ENCODE data around the gene ESYT1. TPM values are rescaled to one million over a fixed set of nuclear protein-coding genes. Genes with fewer than 3 reads are reported as not detected.

ESYT1 gene
- total RNA-seq, 1 experiment from 2014 or later = 152 TPM

DNA sequence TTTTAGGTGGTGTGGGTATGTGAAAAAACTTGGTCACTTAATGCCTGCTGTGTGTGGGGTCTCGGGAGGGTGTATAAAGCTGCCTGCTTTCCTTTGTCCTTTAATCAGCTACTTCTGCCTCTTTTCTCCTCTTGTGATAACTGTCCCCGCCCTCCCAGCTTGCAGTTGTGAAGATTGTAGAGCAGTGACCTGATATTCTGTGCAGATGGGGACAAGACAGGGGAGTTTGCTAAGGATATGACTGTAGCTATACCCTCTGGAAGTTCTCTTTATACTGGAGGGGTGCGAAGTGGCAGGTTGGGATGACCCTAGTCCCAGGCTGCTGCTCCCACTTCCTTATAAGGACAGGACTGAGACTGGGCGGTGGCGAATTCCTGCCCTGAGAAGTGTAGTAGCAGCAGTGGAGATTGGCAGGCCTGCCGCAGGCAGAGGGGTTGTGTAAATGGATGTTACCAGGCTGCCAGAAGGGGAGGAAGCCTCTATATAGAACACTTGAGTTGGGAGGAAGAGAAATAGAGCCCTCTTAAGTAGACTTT, 30.9 kb downstream of the ESYT1 start:
- ATAC-seq = peak; percentile 25
- ChIA-PET POLR2A (no interaction called here), CTCF (interaction anchor here (1.4 kb wide), 1 partner anchor 33 kb away, joined by 3 read pairs; no protein-coding TSS in a partner anchor)
- peaks cover 25% of the 10 kb centered on the region for H3K4me1 ChIP-seq (ENCODE audit: control insufficient read depth, insufficient read depth, low read length)
- peaks cover 2% of the 10 kb centered on the region; the same call in 1 of the 2 replicates for H3K36me3 ChIP-seq (ENCODE audit: control insufficient read depth, insufficient read depth, low read length)
- H3K27me3 ChIP-seq (ENCODE audit: control insufficient read depth, insufficient read depth, low read length) = no peaks in the 10 kb centered on the region
- in situ Hi-C loops (cut with HindIII; ENCODE audit: low pct_unique_long_range_greater_than_20kb, low sequenced_read_pairs) = no loop called here
- H3K27ac ChIP-seq (ENCODE audit: low read length) = peak overlapping the region; percentile 88
- DNase-seq (ENCODE audit: low read depth, low spot score) = no peak
- intact Hi-C loops (cut with micrococcal nuclease; ENCODE audit: unreplicated experiment) = loop anchor here (5.0 kb wide), 1 partner anchor 42 kb away; the partner anchor contains the start of genes RPL41 and ZC3H10
- H3K9me3 ChIP-seq (ENCODE audit: control insufficient read depth, insufficient read depth, low read depth, low read length) = no peaks in the 10 kb centered on the region
- TSS peak; percentile 83 for BruUV-seq (replicated peaks)
- H3K4me3 ChIP-seq (ENCODE audit: low read depth in 2 of 2, low read length in 2 of 2) = peak overlapping the region; percentile 74 to 78
- TF ChIP-seq, protein P1, sequence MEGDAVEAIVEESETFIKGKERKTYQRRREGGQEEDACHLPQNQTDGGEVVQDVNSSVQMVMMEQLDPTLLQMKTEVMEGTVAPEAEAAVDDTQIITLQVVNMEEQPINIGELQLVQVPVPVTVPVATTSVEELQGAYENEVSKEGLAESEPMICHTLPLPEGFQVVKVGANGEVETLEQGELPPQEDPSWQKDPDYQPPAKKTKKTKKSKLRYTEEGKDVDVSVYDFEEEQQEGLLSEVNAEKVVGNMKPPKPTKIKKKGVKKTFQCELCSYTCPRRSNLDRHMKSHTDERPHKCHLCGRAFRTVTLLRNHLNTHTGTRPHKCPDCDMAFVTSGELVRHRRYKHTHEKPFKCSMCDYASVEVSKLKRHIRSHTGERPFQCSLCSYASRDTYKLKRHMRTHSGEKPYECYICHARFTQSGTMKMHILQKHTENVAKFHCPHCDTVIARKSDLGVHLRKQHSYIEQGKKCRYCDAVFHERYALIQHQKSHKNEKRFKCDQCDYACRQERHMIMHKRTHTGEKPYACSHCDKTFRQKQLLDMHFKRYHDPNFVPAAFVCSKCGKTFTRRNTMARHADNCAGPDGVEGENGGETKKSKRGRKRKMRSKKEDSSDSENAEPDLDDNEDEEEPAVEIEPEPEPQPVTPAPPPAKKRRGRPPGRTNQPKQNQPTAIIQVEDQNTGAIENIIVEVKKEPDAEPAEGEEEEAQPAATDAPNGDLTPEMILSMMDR (IDR thresholded peaks at IDR 0.05) = no peak
- TF ChIP-seq, protein P2, sequence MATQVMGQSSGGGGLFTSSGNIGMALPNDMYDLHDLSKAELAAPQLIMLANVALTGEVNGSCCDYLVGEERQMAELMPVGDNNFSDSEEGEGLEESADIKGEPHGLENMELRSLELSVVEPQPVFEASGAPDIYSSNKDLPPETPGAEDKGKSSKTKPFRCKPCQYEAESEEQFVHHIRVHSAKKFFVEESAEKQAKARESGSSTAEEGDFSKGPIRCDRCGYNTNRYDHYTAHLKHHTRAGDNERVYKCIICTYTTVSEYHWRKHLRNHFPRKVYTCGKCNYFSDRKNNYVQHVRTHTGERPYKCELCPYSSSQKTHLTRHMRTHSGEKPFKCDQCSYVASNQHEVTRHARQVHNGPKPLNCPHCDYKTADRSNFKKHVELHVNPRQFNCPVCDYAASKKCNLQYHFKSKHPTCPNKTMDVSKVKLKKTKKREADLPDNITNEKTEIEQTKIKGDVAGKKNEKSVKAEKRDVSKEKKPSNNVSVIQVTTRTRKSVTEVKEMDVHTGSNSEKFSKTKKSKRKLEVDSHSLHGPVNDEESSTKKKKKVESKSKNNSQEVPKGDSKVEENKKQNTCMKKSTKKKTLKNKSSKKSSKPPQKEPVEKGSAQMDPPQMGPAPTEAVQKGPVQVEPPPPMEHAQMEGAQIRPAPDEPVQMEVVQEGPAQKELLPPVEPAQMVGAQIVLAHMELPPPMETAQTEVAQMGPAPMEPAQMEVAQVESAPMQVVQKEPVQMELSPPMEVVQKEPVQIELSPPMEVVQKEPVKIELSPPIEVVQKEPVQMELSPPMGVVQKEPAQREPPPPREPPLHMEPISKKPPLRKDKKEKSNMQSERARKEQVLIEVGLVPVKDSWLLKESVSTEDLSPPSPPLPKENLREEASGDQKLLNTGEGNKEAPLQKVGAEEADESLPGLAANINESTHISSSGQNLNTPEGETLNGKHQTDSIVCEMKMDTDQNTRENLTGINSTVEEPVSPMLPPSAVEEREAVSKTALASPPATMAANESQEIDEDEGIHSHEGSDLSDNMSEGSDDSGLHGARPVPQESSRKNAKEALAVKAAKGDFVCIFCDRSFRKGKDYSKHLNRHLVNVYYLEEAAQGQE (IDR thresholded peaks at IDR 0.05; ENCODE audit: insufficient read depth in 1 of 2, low read depth in 2 of 2, low read length in 1 of 2) = no peak
- TF ChIP-seq TCF7L2 (IDR thresholded peaks at IDR 0.05; ENCODE audit: low read depth, low read length) (no peak), SIN3A (IDR thresholded peaks at IDR 0.05; ENCODE audit: borderline replicate concordance, insufficient read depth, low read depth, low read length) (0 out of 2 replicates have a peak, but pooled peaks have one; percentile 29), POLR2AphosphoS5 (IDR thresholded peaks at IDR 0.05; ENCODE audit: low read depth, low read length) (no peak; the same call in 1 of the 2 replicates)

DNA sequence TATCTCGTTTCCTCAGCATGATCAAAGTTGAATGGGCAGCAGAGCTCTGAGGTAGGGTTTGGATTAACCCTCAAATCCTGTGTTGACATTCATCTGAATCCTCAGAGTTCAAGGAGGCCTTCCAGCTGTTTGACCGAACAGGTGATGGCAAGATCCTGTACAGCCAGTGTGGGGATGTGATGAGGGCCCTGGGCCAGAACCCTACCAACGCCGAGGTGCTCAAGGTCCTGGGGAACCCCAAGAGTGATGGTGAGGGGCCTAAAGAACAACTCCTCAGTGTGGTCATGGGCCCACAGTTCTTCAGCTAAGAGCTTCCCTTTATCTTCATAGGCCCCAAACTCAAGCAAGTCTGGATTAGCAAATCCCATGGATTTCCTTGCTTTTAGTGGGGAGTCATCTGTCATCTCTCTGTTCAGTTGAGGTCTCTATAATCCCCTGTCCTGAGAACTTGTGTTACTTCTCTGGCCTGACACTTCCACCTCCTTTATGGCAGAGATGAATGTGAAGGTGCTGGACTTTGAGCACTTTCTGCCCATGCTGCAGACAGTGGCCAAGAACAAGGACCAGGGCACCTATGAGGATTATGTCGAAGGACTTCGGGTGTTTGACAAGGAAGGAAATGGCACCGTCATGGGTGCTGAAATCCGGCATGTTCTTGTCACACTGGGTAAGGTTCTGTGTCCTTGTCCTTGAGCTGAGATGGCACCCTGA, 31.6 kb downstream of the ESYT1 start:
- ChIA-PET POLR2A (no interaction called here), CTCF (interaction anchor here (1.4 kb wide), 1 partner anchor 33 kb away, joined by 3 read pairs; no protein-coding TSS in a partner anchor)
- intact Hi-C loops (cut with micrococcal nuclease; ENCODE audit: unreplicated experiment) = loop anchor here (5.0 kb wide), 1 partner anchor 42 kb away; the partner anchor contains the start of genes RPL41 and ZC3H10
- peak overlapping the region; percentile 88 for H3K27ac ChIP-seq (ENCODE audit: low read length)
- H3K9me3 ChIP-seq (ENCODE audit: control insufficient read depth, insufficient read depth, low read depth, low read length) = no peaks in the 10 kb centered on the region
- no peak for DNase-seq (ENCODE audit: low read depth, low spot score)
- no TSS peak for BruUV-seq (replicated peaks)
- TF ChIP-seq POLR2AphosphoS5 (IDR thresholded peaks at IDR 0.05; ENCODE audit: low read depth, low read length) = no peak; the same call in 1 of the 2 replicates
- TF ChIP-seq, protein P1 (IDR thresholded peaks at IDR 0.05) = no peak
- no peak for TF ChIP-seq TCF7L2 (IDR thresholded peaks at IDR 0.05; ENCODE audit: low read depth, low read length)
- TF ChIP-seq, protein P2 (IDR thresholded peaks at IDR 0.05; ENCODE audit: insufficient read depth in 1 of 2, low read depth in 2 of 2, low read length in 1 of 2) = no peak
- no peak for TF ChIP-seq SIN3A (IDR thresholded peaks at IDR 0.05; ENCODE audit: borderline replicate concordance, insufficient read depth, low read depth, low read length)
- in situ Hi-C loops (cut with HindIII; ENCODE audit: low pct_unique_long_range_greater_than_20kb, low sequenced_read_pairs) = no loop called here
- H3K4me1 ChIP-seq (ENCODE audit: control insufficient read depth, insufficient read depth, low read length) = peaks cover 20% of the 10 kb centered on the region
- ATAC-seq = no peak
- peak overlapping the region; percentile 74 to 78 for H3K4me3 ChIP-seq (ENCODE audit: low read depth in 2 of 2, low read length in 2 of 2)
- peaks cover 2% of the 10 kb centered on the region; the same call in 1 of the 2 replicates for H3K36me3 ChIP-seq (ENCODE audit: control insufficient read depth, insufficient read depth, low read length)
- no peaks in the 10 kb centered on the region for H3K27me3 ChIP-seq (ENCODE audit: control insufficient read depth, insufficient read depth, low read length)
